Caki2 (cell line): ENCODE results near the gene TLX3. TPM values are rescaled to one million over a fixed set of nuclear protein-coding genes. Genes with fewer than 3 reads are reported as not detected.

Source experiments
- DNase-seq: peaks from one replicate; pipeline ENCODE4 v3.0.0-alpha.2; 2015; ENCODE audit warnings: low read depth
- in situ Hi-C: cut with HindIII; loops from 2 replicates; pipeline ENCODE4 v1.10.0; 2016; ENCODE audit warnings: low sequenced_read_pairs, low pct_unique_long_range_greater_than_20kb, mixed read lengths
- total RNA-seq: library from RNA; depleted of rRNA; stranded (reverse); fragments of >200 nt; shearing (Covaris generic); gene quantifications from 2 replicates; pipeline ENCODE4 v1.2.3, GENCODE V29; 2014; ENCODE audit warnings: low replicate concordance

Gene TLX3
- total RNA-seq, 1 experiment from 2014 or later = not detected

DNA sequence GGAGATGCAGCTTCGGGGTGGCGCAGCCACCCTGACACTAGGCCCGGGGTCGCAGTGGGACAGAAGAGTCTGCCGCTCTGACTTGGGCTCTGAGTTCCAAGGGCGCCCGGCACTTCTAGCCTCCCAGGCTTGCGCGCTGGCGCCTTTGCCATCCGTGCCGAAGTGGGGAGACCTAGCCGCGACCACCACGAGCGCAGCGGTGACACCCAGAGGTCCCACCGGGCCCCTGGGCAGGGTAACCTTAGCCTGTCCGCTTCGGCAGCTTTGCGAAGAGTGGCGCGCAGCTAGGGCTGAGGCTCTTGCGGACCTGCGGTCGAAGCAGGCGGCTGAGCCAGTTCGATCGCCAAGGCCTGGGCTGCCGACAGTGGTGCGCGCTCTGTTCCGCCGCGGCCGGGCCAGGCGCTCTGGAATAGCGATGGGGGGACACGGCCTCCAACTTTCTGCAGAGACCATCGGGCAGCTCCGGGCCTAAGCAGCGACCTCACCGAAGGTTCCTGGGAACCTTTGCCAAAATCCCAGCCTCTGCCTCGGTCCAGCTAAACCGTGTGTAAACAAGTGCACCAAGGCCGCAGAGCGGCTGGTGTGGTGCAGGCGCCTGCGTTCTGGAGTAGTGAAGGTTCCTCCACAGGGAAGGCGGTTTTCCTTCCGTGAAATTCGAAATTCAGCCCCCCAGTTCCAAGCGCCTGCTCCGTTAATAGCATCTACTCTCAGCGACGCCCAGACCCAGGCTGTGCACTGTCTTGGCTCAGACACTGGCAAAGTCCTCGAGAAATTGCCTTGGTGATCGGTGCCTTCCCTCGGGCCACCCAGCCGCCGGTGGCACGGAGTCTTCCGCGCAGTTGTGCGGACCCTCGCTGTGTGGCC is 7.4 kb downstream of the TLX3 start:
- no peak for DNase-seq
- in situ Hi-C loops = no loop called here

GRCh38 chr5:171317230-171317629 is 8.2 kb downstream of the TLX3 start:
- in situ Hi-C loops = no loop called here
- no peak for DNase-seq

DNA sequence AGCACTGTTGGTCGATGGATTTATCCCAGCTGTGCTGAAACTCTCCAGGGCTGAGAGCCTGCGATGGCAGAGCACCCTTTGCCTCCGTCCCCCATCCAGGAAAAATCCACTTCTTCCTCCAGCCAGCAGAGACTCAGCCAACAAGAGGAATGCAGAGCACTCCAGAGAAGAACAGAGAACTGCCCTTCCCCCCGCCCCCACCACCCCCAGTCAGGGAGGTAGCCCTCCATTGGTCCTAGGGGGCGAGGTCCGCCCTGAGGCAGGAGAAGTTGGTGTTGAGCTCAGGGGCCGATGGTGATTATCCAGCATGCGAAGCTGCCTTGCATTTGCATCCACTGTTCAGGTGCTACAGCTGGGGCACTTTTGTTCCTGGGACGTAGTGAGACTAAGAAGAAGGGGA is 9.0 kb downstream of the TLX3 start:
- in situ Hi-C loops = no loop called here
- no peak for DNase-seq

- in situ Hi-C loops = no loop called here
- DNase-seq = no peak
Measured at GRCh38 chr5:171321447-171321846, 12.4 kb downstream of the TLX3 start.

- in situ Hi-C loops = no loop called here
Measured at GRCh38 chr5:171322527-171322926, 13.5 kb downstream of the TLX3 start.

GRCh38 chr5:171323007-171323406 is 14.0 kb downstream of the TLX3 start:
- no peak for DNase-seq
- in situ Hi-C loops = no loop called here

More at GRCh38 chr5:171322527-171322926, 13.5 kb downstream of the TLX3 start:
- no peak for DNase-seq

DNA sequence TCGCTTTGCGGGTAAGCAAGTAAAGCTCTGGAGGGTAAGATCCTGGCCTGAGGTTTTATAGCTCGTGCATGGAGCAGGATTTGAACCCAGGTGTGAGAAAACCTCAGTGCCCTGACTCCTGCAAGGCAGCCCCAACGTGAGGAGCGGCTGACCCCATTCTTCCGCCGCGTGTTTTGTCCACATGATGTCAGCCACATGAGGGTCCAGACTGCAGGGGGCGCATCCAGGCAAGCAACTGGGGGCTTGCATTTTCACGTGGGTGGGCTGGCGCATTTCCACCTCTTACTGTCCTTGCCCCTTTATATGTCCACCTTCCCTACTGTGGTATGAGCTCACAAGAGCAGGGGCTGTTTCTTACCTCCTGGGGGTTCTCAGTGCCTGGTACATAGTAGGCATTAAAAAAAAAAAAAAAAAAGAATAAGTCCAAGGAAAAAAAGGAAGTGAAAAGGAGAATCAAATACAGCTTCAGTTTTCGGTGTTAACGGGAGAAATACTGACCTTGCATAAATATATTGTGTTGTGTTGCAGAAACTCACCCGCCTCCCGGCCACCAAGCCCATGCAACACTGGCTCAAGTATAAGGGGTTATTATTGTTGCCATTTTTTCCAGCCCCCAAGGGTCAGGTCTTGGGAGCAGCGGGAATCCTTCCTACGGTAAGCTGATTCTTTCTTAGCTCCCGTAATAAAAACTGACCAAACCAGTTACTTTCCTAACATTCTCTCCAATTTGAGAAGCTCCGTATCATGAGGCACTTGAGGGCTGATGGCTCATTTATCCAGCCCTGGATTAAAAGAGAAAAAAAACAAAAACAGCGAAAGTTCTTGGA is 15.0 kb downstream of the TLX3 start:
- DNase-seq = no peak
- in situ Hi-C loops = no loop called here

DNA sequence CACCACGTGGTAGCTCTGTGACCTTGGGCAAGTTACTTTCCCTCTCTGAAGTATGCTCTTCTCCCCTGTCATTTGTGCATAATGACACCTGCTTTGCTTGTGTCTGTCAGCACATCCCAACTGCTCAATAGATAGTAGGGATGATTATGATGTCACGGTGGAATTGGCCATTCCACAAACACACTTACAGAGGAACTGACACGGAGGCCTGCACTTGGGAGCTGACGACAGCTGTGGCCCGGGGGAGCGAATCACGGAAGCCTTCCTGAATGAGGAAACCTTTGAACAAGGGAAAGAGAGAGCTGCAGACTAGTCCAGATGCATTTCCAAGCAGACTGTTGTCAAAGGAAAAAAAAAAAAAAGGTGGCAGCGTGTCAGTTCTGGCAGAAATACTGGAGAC is 21.0 kb downstream of the TLX3 start:
- in situ Hi-C loops = no loop called here
- no peak for DNase-seq

DNA sequence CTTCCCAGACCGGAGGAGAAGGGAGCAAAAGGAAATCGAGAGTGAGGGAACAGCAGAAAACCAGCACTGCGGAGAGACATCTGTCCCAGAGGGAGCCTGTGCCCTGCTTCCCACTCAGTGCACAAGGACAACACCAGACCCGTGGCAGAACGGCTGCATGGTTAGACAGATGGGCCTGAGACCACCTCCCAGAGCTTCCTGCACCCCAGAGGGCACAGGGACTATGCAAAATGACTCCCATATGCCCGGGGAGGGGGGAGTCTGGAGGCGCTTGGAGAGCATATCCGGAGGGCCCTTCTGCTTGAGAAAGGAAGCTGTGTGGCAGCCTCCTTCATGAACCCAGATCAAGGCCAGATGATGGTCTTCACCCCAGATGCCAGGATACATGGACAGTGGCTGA is 26.6 kb downstream of the TLX3 start:
- no peak for DNase-seq
- in situ Hi-C loops = no loop called here

GRCh38 chr5:171336521-171337209 is 27.6 kb downstream of the TLX3 start:
- in situ Hi-C loops = no loop called here
- DNase-seq = peak; percentile 61

DNA sequence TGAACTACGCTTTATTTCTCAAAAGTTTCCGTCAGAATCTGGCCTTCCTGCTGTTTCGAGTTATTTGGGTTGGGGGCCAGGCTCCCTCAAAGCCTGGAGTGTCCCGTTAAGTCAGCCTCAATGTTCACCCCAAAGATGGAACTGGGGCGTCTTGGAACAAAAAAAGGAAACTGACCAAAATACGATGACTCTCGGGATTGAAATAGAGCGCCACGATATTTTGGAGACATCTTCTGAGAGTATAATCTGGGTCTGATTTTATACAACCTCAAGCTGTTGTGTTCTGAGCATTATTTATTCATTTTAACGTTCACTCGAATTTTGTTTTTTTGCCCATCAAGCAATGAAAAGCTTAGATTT is 28.1 kb downstream of the TLX3 start:
- no peak for DNase-seq
- in situ Hi-C loops = no loop called here

DNA sequence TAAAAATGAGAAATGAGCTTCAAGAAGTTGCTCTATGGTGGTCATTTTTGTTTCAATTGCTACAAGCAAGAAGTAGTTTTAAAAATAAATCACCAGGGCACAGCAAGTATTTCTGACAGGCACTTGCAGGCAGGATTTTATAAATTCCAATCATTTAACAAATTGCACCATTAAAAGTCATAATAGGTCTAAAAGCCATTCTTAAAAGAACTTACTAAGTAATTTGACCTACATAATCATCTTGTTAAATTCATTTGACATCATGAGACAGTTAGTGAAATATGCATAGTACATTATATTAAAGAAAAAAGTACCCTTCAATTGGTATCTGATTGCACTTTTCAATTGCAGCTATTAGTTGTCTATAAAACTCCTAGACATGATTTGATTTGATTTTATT is 31.0 kb downstream of the TLX3 start:
- no peak for DNase-seq
- in situ Hi-C loops = no loop called here

DNA sequence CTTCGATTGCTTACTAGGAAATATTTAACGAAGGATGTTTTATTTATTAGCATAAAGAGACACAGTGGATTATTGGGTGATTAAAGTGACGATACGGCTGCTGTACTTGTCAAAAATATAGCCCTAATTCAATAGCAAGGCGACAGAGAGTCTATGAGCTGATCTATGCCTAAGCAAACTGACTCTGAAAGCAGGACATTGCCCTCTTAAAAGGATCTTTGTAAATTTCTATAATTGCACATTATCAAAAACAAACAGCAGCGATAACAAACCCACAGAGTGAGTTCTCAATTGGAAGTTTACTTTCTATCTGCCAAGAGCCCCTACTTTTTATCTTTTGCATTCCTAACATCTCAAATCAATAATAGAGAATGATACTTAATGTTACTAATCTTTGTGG is 31.4 kb downstream of the TLX3 start:
- no peak for DNase-seq
- in situ Hi-C loops = no loop called here

- DNase-seq = peak; percentile 53
Measured at GRCh38 chr5:171342362-171343111, 33.5 kb downstream of the TLX3 start.

DNA sequence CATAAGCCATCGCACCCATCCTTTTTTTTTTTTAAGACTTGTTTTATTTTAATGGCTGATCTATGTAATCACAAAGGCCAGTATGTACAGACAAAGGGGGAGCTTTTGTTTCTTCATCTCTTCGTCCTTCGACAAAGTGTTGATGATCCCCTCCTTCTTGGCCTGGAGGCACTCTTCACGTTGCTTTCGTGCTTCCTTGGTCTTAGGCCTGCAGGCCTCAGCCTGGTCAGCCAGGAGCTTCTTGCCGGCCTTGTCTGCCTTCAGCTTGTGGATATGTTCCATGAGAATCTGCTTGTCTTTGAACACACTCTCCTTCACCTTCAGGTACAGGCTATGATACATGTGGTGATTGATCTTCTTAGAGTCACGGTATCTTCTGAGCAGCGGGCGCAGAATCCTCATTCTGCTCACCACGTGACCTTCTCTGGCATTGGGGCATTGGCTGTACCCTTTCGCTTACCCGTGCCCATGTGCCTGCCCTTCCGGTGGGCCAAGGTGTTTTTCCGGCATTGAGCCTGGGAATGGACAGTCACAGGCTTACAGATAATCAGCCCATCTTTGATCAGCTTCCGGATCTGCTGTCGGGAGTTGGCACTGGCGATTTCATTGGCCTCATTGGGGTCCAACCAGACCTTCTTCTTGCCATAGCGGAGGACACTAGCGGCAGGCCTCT is 36.0 kb downstream of the TLX3 start:
- DNase-seq = no peak
- in situ Hi-C loops = no loop called here

More at GRCh38 chr5:171342362-171343111, 33.5 kb downstream of the TLX3 start:
- in situ Hi-C loops = no loop called here

DNA sequence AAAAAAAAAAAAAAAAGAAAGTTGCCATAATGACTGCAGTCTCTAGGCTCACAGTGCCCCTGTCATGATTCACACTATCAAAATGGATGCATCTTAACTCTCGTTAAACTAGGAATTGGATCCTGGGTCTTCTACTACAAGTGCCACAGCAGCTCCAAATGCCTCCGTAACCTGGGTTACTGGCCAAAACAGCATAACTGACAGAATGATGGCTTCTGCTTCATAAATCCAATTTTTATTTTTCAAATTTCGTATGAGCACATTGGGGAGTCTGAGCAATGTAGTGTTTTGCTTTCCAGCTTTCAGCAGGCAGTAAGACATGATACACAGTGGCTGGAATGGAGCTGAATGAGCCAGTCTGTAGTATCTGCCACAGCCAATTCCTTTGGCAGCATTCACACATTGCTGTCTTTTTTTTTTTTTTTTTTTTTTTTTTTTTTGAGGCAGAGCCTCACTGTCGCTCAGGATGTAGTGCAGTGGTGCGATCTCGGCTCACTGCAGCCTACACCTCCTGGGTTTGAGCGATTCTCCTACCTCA is 42.6 kb downstream of the TLX3 start:
- DNase-seq = no peak

DNA sequence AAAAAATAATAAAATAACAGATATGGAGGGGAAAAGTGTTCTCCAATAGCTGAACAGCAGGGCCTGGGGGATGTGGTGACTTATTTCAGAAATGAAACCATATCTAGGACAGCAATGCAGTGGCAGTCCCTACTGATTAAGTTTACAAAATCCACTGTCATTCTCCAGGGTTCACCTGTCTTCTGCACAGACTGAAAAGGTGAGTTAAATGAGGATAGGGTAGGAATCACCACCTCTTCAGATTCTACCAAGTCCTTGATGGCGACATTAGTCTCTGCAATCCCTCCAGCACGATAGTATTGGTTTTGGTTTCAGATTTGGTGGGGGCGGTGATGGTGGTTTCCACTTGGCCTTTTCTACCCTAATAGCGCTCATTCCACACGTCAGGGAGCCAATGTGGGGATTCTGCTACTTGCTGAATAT is 46.3 kb downstream of the TLX3 start:
- in situ Hi-C loops = no loop called here
- DNase-seq = no peak

More for the DNA sequence above, 42.6 kb downstream of the TLX3 start:
- in situ Hi-C loops = no loop called here
